GM12878 (cell line): Measurements from ENCODE around the gene IL11. TPM values are rescaled to one million over a fixed set of nuclear protein-coding genes. Genes with fewer than 3 reads are reported as not detected.

Source experiments
- ATAC-seq: fragments of 200-7000 bp; cut with Tn5 transposase; 3 replicates; pipeline ENCODE4 v1.9.1; 2020; ENCODE audit warnings: mild to moderate bottlenecking, moderate library complexity
- BruUV-seq: library from RNA; stranded (reverse); fragments of 400-500 nt; replicated peaks from 2 replicates; lab custom pipeline; 2021; lab: Mats Ljungman, UMichigan
- CTCF ChIA-PET: fragments of 300-600 bp; sonication (Branson Sonifier 250); formaldehyde crosslinking; extraction: SDS; loops from one replicate; lab custom pipeline; 2021; ENCODE audit warnings: inconsistent platforms; lab: Yijun Ruan, JAX
- POLR2A ChIA-PET: fragments of 350-600 bp; formaldehyde crosslinking; extraction: SDS; loops from one replicate; lab custom pipeline; 2021; ENCODE audit warnings: inconsistent platforms; lab: Charles Lee
- RAD21 ChIA-PET: fragments of 300-600 bp; sonication (Branson Sonifier 250); formaldehyde crosslinking; loops from one replicate; lab custom pipeline; 2023; ENCODE audit warnings: antibody characterized with exemption; ENCODE audit not compliant: unreplicated experiment; lab: Charles Lee
- SMC1A ChIA-PET: fragments of 300-600 bp; sonication (Branson Sonifier 250); formaldehyde crosslinking; loops from one replicate; lab custom pipeline; 2023; ENCODE audit not compliant: unreplicated experiment, uncharacterized antibody; lab: Charles Lee
- DNase-seq: peaks from one replicate; pipeline ENCODE4 v3.0.0-alpha.2; 2011; ENCODE audit warnings: low read depth, low spot score
- FAIRE-seq: peaks from 3 replicates; lab custom pipeline; 2011; peaks lifted over from hg19 to GRCh38; lab: Jason Lieb, UNC
- H2AFZ ChIP-seq: 2 replicates; pipeline ENCODE4 v1.6.0; 2011; ENCODE audit warnings: low read depth, low read length, control low read depth; ENCODE audit not compliant: control insufficient read depth
- H3K27ac ChIP-seq: 2 replicates; pipeline ENCODE4 v1.5.1; 2011; ENCODE audit warnings: control low read depth; ENCODE audit not compliant: control insufficient read depth, insufficient read depth
- H3K27me3 ChIP-seq, 2 experiments: replicated peaks in 1 of 2; 2 replicates each; pipeline versions ENCODE4 v1.6.0 to v1.6.1; 2011; ENCODE audit warnings: low read length in 1 of 2; ENCODE audit not compliant: control insufficient read depth in 2 of 2, insufficient read depth in 2 of 2
- H3K36me3 ChIP-seq, 2 experiments: 2 replicates each; pipeline ENCODE4 v1.5.1; 2011; ENCODE audit warnings: low read length in 1 of 2; ENCODE audit not compliant: control insufficient read depth in 2 of 2, insufficient read depth in 2 of 2
- H3K4me1 ChIP-seq: 2 replicates; pipeline ENCODE4 v1.6.1; 2011; ENCODE audit warnings: mild to moderate bottlenecking, low read length, moderate library complexity, mixed read lengths; ENCODE audit not compliant: control insufficient read depth, insufficient read depth
- H3K4me2 ChIP-seq: 2 replicates; pipeline ENCODE4 v1.6.0; 2011; ENCODE audit warnings: control low read depth; ENCODE audit not compliant: control insufficient read depth, insufficient read depth
- H3K4me3 ChIP-seq: fragments of 200-600 bp; sonication (generic); 2 replicates; pipeline ENCODE4 v1.5.1; 2016
- H3K79me2 ChIP-seq: 2 replicates; pipeline ENCODE4 v1.6.0; 2011; ENCODE audit warnings: low read length; ENCODE audit not compliant: control insufficient read depth, insufficient read depth
- H3K9ac ChIP-seq: 2 replicates; pipeline ENCODE4 v1.8.0; 2011; ENCODE audit warnings: low read length, control low read depth, mixed read lengths; ENCODE audit not compliant: control insufficient read depth, insufficient read depth
- H3K9me3 ChIP-seq: replicated peaks from 3 replicates; pipeline ENCODE4 v1.5.1; 2011; ENCODE audit warnings: mild to moderate bottlenecking, low read length; ENCODE audit not compliant: control insufficient read depth, insufficient read depth
- H4K20me1 ChIP-seq: 2 replicates; pipeline ENCODE4 v1.6.0; 2011; ENCODE audit not compliant: control insufficient read depth, insufficient read depth
- ASH2L ChIP-seq: fragments of 300-600, 200-600 bp; sonication (generic); IDR thresholded peaks from 2 replicates; pipeline ENCODE4 v1.6.1; 2017; ENCODE audit warnings: low read depth, mild to moderate bottlenecking, borderline replicate concordance
- CEBPB ChIP-seq, 2 experiments: fragments of 150-350 bp in 1 of 2; IDR thresholded peaks; 2 replicates each; pipeline ENCODE4 v1.6.1; 2012 to 2014; ENCODE audit warnings: low read depth in 2 of 2, low read length in 2 of 2, borderline replicate concordance in 1 of 2, inconsistent platforms in 1 of 2
- CHD4 ChIP-seq: fragments of 200-600 bp; sonication (generic); IDR thresholded peaks from 2 replicates; pipeline ENCODE4 v1.6.1; 2016; ENCODE audit warnings: mild to moderate bottlenecking
- IRF3 ChIP-seq: fragments of 450-650 bp; IDR thresholded peaks from 2 replicates; pipeline ENCODE4 v1.6.1; 2014; ENCODE audit warnings: mild to moderate bottlenecking
- NR2F1 ChIP-seq: fragments of 450-650 bp; conservative IDR thresholded peaks from 2 replicates; pipeline ENCODE4 v1.6.1; 2017; ENCODE audit warnings: mild to moderate bottlenecking
- PKNOX1 ChIP-seq: fragments of 450-650 bp; IDR thresholded peaks from 2 replicates; pipeline ENCODE4 v1.6.1; 2016; ENCODE audit warnings: mild to moderate bottlenecking
- PRDM15 ChIP-seq: fragments of 450-650 bp; formaldehyde crosslinking; IDR thresholded peaks from 2 replicates; pipeline ENCODE4 v1.4.0; 2020; ENCODE audit warnings: mild to moderate bottlenecking, moderate library complexity
- SKIL ChIP-seq: fragments of 450-650 bp; IDR thresholded peaks from 2 replicates; pipeline ENCODE4 v1.6.1; 2017; ENCODE audit warnings: mild to moderate bottlenecking, low read depth, inconsistent platforms; ENCODE audit not compliant: poor library complexity, severe bottlenecking
- SP1 ChIP-seq: IDR thresholded peaks from one replicate; pipeline ENCODE4 v1.6.1; 2011; ENCODE audit warnings: low read depth, low read length
- SREBF2 ChIP-seq: IDR thresholded peaks from 2 replicates; pipeline ENCODE4 v1.6.1; 2012; ENCODE audit warnings: mild to moderate bottlenecking, low read length
- STAT3 ChIP-seq: IDR thresholded peaks from 2 replicates; pipeline ENCODE4 v1.6.1; 2011; ENCODE audit warnings: low read depth, low read length, improper control_type of control experiment
- SUPT20H ChIP-seq: IDR thresholded peaks from 2 replicates; pipeline ENCODE4 v1.6.1; 2011; ENCODE audit warnings: low read depth, mild to moderate bottlenecking, low read length, moderate library complexity, borderline replicate concordance; ENCODE audit not compliant: control insufficient read depth
- TAF1 ChIP-seq: IDR thresholded peaks from 2 replicates; pipeline ENCODE4 v1.6.1; 2011; ENCODE audit warnings: mild to moderate bottlenecking, low read depth, low read length, borderline replicate concordance
- ZBED1 ChIP-seq: IDR thresholded peaks from 2 replicates; pipeline ENCODE4 v1.6.1; 2016; ENCODE audit warnings: borderline replicate concordance
- ZZZ3 ChIP-seq: IDR thresholded peaks from 2 replicates; pipeline ENCODE4 v1.6.1; 2011; ENCODE audit warnings: low read depth; ENCODE audit not compliant: control insufficient read depth, insufficient read length
- whole genome bisulfite sequencing: methylation state at CpG from one replicate; pipeline ENCODE4 v1.1.6; 2016; ENCODE audit warnings: low lambda C conversion rate; ENCODE audit not compliant: insufficient replicate concordance, insufficient coverage; ENCODE audit errors: missing lambda C conversion rate; 5-methylcytosine and 5-hydroxymethylcytosine counted together
- in situ Hi-C: fragments of 300-500 bp; cut with MboI; formaldehyde crosslinking; loops from 9 replicates; pipeline ENCODE4 v1.14.3; 2018; ENCODE audit warnings: mixed read lengths
- intact Hi-C: fragments of 100-400 bp; cut with micrococcal nuclease; formaldehyde crosslinking; loops from one replicate; pipeline ENCODE4 v1.14.2; 2022; ENCODE audit not compliant: unreplicated experiment
- polyA plus RNA-seq, 11 experiments: library from polyadenylated mRNA; depleted of rRNA in 4 of 11; unstranded in 6 of 11; stranded (reverse) in 5 of 11; fragments of >200 nt; fragmentation: Nextera tagmentation in 4 of 11; fragmentation: Illumina TruSeq in 1 of 11; extraction: Ambion mirVana in 4 of 11; extraction: Trizol in 1 of 11; gene quantifications; 1 replicate in 1 of 11; 2 replicates in 10 of 11; pipeline versions ENCODE4 v1.2.1 to v1.2.3, GENCODE V29; 2011 to 2016; ENCODE audit warnings: inconsistent platforms in 2 of 11, missing spikeins in 2 of 11, low read depth in 1 of 11
- total RNA-seq, 4 experiments: library from RNA; depleted of rRNA in 3 of 4; stranded (reverse); fragments of >200 nt in 3 of 4; fragmentation: Illumina TruSeq in 1 of 4; extraction: Trizol in 1 of 4; gene quantifications; 2 replicates each; pipeline versions ENCODE4 v1.2.1 to v1.2.3, GENCODE V29; 2013 to 2021

The IL11 gene
- total and polyA plus RNA-seq, 10 of the 15 experiments (the other 5 are each of a cell fraction or from before 2014, with no cell fraction given): 0.15 TPM; not detected in 9

- Histone ChIP-seq H3K36me3 (no peaks in the 10 kb centered on the region), H3K4me1 (no peaks in the 10 kb centered on the region), H4K20me1 (no peaks in the 10 kb centered on the region), H2AFZ (no peak overlapping the region), H3K79me2 (no peaks in the 10 kb centered on the region), H3K27me3 (peaks cover 3 to 10% of the 10 kb centered on the region in 2 experiments; a peak in 3 of 4 replicates), H3K27ac (no peak overlapping the region), H3K9me3 (no peaks in the 10 kb centered on the region), H3K4me3 (no peak overlapping the region), H3K9ac (no peak overlapping the region), H3K4me2 (no peak overlapping the region)
- intact Hi-C loops: no loop called here
- POLR2A ChIA-PET: interaction anchor here (0.7 kb wide), 1 partner anchor 71 kb away, joined by 4 read pairs; no protein-coding TSS in a partner anchor
- ATAC-seq (no peak), DNase-seq (no peak), FAIRE-seq (no peak)
- in situ Hi-C loops: no loop called here
- SMC1A ChIA-PET: no interaction called here
- 13% methylated on average over 7 of the region's 8 CpGs for WGBS
- RAD21 ChIA-PET: no interaction called here
- TF ChIP-seq NR2F1 (no peak), IRF3 (no peak), ZZZ3 (no peak), SP1 (no peak), SREBF2 (no peak), CEBPB (IDR thresholded peaks at IDR 0.05; ENCODE audit: borderline replicate concordance in 1 of 2, low read depth in 2 of 2, low read length in 2 of 2) (no peak), CHD4 (no peak), SKIL (no peak), PKNOX1 (no peak), ZBED1 (no peak), ASH2L (no peak), SUPT20H (no peak), PRDM15 (CRISPR knock-in tag) (no peak), TAF1 (no peak), STAT3 (no peak)
- CTCF ChIA-PET: no interaction called here
- no TSS peak for BruUV-seq
These were observed 5.0 kb downstream of the IL11 start for GRCh38 chr19:55365245-55365644.
